ENCODE results near the gene FOXA1.
"Not testable (repeated sequence)": the region's sequence is repeated elsewhere in the genome, so short reads cannot be mapped to it uniquely, and the experiment has no call there.

Gene FOXA1

GRCh38 chr14:37588956-37589714 lies 5.9 kb downstream of the FOXA1 start:
- DNase-seq = no peak

DNA sequence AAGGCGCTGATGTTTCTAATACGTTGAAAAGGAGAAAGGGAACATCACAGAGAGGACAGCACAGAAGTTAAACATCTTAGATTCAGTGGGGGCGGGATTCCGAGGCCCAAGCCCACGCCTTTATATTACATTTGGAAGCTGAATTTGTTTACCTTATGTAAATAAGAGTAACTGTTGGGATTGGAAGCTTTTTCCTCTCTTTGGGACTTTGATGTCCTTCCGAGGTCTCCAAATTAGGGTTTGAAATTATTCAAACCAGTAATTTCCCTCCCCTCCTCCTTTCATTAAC lies 6.4 kb downstream of the FOXA1 start:
- DNase-seq = no peak

DNA sequence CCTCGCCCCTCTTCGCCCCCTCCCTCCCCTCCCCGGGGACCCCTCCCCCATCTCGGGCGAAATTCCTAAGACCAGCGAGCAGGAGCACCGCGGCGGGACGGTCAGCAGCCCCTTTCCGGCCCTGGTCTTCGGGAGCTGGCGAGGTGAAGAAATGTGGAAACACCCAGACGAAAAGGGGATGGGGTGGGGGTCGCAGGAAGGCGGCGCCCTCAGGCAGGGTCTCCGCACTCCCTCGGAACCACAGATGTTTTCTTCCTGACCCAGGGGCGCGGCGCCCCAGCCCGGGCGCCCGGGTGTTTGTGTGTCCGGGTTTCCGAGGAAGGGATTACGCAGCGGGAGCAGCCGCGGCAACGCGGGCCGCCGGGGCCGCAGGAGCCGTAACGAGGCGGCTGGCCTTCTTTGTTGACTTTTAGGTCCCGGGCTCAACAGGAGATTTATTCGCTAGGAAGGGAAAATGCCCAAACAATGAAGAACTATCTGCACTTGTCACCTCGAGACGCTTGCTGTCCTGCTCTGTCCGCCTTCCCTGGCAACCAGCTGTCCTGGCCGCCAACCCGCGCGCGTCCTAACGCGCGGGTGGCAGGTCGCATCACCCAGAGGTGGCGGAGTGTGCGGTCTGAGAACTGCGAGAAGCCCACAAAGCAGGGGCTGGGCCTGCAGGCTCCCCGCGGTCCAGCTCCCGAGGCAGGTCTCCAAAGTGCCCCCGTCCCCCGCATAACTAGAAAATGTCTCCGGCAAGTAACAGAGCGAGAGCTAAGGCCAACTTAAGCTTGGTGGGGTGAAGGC lies 7.0 kb downstream of the FOXA1 start:
- no peak for DNase-seq

DNA sequence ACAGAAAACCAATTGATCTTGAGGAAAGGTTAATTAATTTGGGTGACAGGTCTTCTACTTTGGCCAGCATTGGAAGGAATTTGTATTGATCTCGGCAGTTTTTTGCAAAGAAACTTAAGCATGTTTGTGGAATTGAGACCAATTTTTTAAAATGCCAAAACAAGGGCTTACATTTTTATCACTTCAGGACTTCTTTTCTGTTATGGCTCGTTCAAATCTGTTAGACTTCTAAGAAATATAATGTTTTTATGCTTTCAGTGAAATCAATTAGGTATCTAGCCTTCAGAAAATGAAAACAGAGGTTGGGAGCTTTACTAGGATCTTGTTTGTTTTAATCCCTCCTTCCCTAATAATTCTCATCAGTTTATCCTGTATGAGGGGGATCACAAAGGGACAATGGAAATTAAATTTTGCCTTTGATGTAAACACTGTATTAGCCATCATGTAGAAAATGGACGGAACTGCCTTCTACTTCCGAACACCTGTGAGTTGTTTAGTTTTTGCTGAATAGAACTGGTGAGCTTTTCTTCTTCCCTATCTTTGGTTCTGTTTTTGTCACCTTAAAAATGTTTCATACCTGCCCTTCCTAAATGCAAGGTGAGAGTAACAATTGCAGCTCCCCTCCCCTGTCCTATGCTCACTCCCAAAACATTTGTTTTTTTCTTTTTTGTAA lies 7.8 kb downstream of the FOXA1 start:
- no peak for DNase-seq

DNA sequence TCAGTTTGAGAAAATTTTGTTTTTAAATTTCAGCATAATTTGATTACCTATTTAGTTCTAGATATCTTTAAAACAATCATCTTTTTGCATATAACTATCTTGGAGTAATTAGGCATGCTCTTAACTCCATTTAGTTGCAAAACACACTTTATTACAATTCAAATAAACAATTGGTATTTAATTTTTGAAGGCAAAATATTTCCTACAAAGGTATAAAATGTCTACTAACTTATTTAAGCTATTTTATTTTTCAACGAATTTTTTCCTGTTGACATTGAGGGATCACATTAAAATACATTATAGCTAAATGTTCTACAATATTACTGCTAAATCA lies 8.3 kb downstream of the FOXA1 start:
- DNase-seq = no peak

DNA sequence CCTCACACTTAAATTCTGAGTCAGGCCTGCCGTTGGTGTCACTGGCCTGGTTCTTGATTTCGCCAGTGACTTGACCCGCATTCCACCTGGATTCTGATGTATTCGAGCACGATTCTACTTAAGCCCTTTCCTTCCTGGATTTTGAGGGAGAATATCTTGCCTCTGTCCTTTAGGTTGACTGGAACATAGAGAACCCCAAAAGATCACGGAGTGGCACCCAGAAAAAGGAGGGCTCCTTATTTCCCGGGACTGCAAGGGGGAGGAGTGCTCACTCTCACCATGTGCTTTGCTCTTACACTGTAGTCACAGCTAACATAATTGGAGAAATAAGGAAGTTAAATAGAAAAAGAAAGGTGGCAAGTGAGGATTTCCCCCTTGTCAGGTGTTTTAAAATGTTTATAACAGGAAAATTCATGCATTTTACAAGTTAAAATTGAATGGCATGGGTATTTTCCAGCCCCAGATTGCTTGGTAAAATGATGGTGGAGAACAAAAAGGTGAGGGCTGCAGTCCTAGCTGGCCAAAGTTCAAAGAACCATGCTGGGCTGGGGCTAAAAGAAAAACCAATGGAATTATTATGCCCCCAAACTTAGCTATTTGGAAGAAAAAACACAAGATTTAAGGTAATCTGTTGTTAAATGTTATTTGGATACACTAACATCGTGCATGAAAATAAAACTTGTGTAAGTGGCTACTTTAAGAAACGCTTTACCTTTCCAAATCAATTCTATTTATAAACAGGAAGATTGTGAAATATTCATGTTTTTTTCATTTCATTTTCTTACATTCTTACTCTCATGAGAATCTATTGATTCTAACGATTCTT lies 8.9 kb downstream of the FOXA1 start:
- DNase-seq = no peak

DNA sequence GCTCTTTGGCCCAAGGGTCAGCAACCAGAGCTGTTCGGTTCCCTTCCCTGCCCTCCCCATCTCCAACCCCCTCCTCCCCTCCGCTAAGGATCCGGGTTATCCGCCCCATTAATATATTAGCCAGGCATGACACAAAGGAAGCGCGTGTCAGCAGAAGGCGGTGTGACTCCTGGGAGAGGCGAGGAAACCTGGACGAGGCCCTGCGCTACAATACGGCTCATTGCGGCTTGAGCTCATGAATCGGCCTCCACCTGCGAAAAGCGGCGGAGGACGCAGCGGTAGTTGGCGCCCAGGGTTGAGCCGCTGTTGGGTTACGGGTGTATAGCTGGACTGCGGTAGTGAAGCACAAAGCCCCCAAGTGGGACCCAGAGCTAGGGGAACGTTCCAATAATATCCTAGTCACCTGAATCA lies 9.9 kb downstream of the FOXA1 start:
- DNase-seq = no peak

GRCh38 chr14:37584211-37585100 lies 10.6 kb downstream of the FOXA1 start:
- no peak for DNase-seq

DNA sequence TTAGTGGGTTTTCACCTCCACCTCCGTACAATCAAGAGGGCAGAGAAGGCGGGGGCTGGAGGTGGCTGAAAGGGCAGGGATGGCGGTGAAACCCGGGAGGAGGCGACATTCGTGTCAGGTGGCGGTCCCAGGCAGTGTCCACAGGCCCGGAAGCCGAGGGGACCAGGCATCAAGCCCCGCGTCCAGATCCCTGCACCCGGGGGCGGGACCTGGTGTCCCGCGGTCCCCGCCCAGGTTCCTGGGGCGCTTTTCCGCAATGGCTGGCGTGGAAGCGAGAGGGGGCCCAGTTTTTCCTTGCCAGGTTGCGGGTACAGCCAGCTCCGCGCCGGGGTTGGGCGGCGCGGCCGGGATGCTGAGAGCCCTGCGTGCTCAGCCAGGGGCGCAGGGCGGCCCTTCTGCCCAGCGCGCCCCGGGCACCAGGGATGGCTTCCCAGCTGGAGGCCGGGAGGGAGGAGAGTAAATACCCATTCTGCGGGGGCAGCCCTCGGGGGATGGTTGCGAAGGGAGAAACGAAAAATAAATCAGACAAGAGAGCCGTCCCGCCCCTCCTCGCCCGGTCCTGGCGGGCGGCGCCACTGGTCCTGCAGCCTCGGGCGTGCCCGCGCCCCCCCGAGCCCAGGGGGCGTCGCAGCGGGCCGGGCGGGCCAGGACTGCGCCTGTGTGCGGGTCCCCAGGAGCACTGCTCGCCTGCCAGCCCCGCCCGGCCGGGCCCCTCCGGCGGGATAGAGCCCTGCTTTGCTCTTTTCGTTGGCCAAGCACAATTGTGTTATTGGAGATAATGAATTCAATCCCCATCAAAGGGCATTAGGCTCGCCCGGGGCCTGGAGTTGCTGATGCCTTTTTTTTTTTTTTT lies 11.5 kb downstream of the FOXA1 start:
- no peak for DNase-seq

GRCh38 chr14:37580146-37580545 lies 14.9 kb downstream of the FOXA1 start:
- DNase-seq = no peak

DNA sequence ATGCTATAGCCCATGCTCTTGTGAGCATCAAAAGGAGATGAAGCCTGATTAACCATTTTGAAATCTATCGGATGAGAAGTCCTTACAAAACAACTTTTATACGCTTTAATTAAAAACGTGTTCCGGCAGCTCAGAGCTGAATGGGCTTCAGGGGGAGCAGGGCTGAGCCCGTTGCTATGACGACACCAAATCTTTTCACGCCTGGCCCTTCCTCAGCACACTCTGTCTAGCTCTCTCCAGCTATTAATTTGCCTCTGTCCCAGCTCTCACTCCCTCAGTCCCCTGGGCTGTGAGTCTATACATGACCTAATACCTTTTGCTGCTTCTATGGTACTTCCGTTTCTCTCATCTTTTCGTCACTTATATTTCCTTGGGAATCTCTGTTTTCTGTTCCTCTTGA lies 15.8 kb downstream of the FOXA1 start:
- DNase-seq = no peak

GRCh38 chr14:37573356-37573755 lies 21.7 kb downstream of the FOXA1 start:
- DNase-seq = no peak

DNA sequence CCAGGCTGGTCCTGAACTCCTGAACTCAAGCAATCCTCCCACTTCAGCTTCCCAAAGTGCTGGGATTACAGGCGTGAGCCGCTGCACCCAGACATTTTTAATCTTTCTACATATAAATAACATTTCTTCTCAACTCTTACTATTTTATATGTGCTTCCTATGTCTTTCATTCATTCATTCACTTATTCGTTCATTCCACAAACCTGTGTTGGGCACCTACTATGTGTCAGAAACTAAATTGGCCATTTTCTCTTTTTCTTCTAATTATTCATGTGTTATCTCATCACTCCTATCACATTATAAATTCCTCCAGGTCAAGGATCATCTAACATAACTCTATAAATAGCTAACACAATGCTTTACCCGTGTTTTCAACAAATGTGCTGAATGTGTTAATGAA lies 23.7 kb downstream of the FOXA1 start:
- no peak for DNase-seq

DNA sequence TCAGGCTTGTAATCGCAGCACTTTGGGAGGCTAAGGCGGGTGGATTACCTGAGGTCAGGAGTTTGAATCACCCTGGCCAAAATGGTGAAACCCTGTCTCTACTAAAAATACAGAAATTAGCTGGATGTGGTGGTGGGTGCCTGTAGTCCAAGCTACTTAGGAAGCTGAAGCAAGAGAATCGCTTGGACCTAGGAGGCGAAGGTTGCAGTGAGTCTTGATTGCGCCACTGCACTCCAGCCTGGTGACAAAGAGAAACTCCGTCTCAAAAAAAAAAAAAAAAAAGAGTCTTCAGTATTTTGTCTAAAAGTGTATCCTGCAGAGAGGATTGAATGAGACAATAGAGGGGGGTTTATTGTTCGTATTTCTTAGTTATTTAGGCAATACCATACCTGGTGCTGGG lies 25.3 kb downstream of the FOXA1 start:
- no peak for DNase-seq

- no peak for DNase-seq
Observed at GRCh38 chr14:37566811-37567371, 28.2 kb downstream of the FOXA1 start.

- no peak for DNase-seq
Observed at GRCh38 chr14:37565550-37565949, 29.5 kb downstream of the FOXA1 start.

GRCh38 chr14:37563189-37563588 lies 31.9 kb downstream of the FOXA1 start:
- DNase-seq = no peak

DNA sequence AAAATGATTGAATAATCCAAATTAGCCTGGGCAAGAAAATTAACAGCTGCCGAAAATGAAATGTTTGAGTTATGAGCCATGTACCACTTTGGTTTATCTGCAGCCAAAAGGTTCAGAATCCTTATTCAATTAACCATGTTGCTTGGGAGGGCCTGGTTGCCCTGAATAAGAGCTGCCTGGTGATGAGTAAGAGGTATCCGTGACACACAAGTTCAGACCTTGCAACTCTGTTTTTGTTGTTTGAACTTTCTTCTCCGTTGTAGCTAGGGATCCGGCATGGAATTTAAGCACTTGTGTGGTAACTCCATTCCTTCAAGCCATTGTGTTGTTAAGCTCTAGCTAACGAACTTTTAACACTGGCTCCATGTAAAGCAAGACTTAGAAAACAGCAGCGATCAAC lies 35.7 kb downstream of the FOXA1 start:
- no peak for DNase-seq

DNA sequence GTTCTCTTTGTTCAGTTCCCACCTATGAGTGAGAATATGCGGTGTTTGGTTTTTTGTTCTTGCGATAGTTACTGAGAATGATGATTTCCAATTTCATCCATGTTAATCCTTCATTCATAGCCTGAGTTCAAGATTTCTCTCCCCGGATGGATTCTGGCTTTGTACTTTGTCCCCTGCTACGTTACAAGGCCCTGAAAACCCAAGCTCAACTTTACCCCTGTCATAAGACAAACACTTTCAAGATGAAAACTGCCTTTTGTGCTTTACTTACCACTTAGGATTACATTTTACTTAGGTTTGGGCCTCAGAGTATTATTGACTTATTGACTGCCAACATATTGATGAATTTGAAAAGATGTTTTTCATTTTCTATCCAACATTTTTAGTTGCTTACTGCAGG lies 36.3 kb downstream of the FOXA1 start:
- no peak for DNase-seq

DNA sequence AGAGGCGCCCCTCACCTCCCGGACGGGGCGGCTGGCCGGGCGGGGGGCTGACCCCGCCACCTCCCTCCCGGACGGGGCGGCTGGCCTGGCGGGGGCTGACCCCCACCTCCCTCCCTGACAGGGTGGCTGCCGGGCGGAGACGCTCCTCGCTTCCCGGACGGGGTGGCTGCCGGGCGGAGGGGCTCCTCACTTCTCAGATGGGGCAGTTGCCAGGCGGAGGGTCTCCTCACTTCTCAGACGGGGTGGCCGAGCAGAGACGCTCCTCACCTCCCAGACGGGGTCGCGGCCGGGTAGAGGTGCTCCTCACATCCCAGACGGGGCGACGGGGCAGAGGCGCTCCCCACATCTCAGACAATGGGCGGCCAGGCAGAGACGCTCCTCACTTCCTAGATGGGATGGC lies 39.5 kb downstream of the FOXA1 start:
- DNase-seq = not testable (repeated sequence)

GRCh38 chr14:37553935-37554550 lies 41.0 kb downstream of the FOXA1 start:
- DNase-seq = no peak

All from suppressor macrophage treated with lipopolysaccharide for 4 hours (primary cell).